Panc1 (cell line): ENCODE results near the gene YKT6. TPM values are rescaled to one million over a fixed set of nuclear protein-coding genes. Genes with fewer than 3 reads are reported as not detected.

Experiments used
- ATAC-seq: fragments of 200-7000 bp; cut with Tn5 transposase; 2 replicates; pipeline ENCODE4 v1.9.1; 2020; ENCODE audit warnings: mild to moderate bottlenecking, moderate library complexity
- BruUV-seq: library from RNA; stranded (reverse); fragments of 400-500 nt; replicated peaks from 2 replicates; lab custom pipeline; 2021; lab: Mats Ljungman, UMichigan
- CTCF ChIA-PET: fragments of 300-600 bp; sonication (Branson Sonifier 250); formaldehyde crosslinking; loops from one replicate; lab custom pipeline; 2022; ENCODE audit warnings: antibody characterized with exemption; lab: Charles Lee
- POLR2A ChIA-PET: fragments of 300-600 bp; sonication (Branson Sonifier 250); formaldehyde crosslinking; loops from one replicate; lab custom pipeline; 2022; ENCODE audit warnings: antibody characterized with exemption; lab: Charles Lee
- DNase-seq: peaks from one replicate; pipeline ENCODE4 v3.0.0-alpha.2; 2010; ENCODE audit warnings: low read depth, low spot score
- H3K27ac ChIP-seq: 2 replicates; pipeline ENCODE4 v1.5.1; 2011; ENCODE audit warnings: mild to moderate bottlenecking, low read length, inconsistent platforms
- H3K27me3 ChIP-seq: fragments of 200-500 bp; sonication (Bioruptor generic); 2 replicates; pipeline ENCODE4 v1.6.0; 2014; ENCODE audit warnings: low read length, inconsistent platforms; ENCODE audit not compliant: control insufficient read depth, insufficient read depth
- H3K36me3 ChIP-seq: fragments of 200-500 bp; sonication (Bioruptor generic); 2 replicates; pipeline ENCODE4 v1.5.1; 2014; ENCODE audit warnings: inconsistent platforms, mild to moderate bottlenecking, low read length, moderate library complexity; ENCODE audit not compliant: control insufficient read depth, insufficient read depth
- H3K4me1 ChIP-seq: 2 replicates; pipeline ENCODE4 v1.5.1; 2011; ENCODE audit warnings: inconsistent platforms, mild to moderate bottlenecking, low read length, moderate library complexity; ENCODE audit not compliant: control insufficient read depth, insufficient read depth
- H3K4me3 ChIP-seq, 2 experiments: 2 replicates each; pipeline ENCODE4 v1.5.1; 2011 to 2012; ENCODE audit warnings: low read depth in 2 of 2, low read length in 2 of 2, mild to moderate bottlenecking in 2 of 2, inconsistent platforms in 1 of 2, moderate library complexity in 1 of 2
- H3K9me3 ChIP-seq: fragments of 200-500 bp; sonication (Bioruptor generic); 2 replicates; pipeline ENCODE4 v1.5.1; 2014; ENCODE audit warnings: low read depth, mild to moderate bottlenecking, inconsistent platforms, low read length, moderate library complexity; ENCODE audit not compliant: control insufficient read depth, insufficient read depth
- POLR2AphosphoS5 ChIP-seq: IDR thresholded peaks from 2 replicates; pipeline ENCODE4 v1.6.1; 2012; ENCODE audit warnings: mild to moderate bottlenecking, low read depth, low read length, moderate library complexity
- SIN3A ChIP-seq: IDR thresholded peaks from 2 replicates; pipeline ENCODE4 v1.6.1; 2012; ENCODE audit warnings: low read depth, mild to moderate bottlenecking, low read length, moderate library complexity, borderline replicate concordance; ENCODE audit not compliant: insufficient read depth
- TCF7L2 ChIP-seq: IDR thresholded peaks from 2 replicates; pipeline ENCODE4 v1.6.1; 2011; ENCODE audit warnings: mild to moderate bottlenecking, low read depth, low read length, inconsistent platforms
- in situ Hi-C: cut with HindIII; loops from 2 replicates; pipeline ENCODE4 v1.10.0; 2016; ENCODE audit warnings: low sequenced_read_pairs, low pct_unique_long_range_greater_than_20kb
- intact Hi-C: fragments of 100-400 bp; cut with micrococcal nuclease; formaldehyde crosslinking; loops from one replicate; pipeline ENCODE4 v1.10.0; 2022; ENCODE audit not compliant: unreplicated experiment
- total RNA-seq: library from RNA; stranded (reverse); gene quantifications from one replicate; pipeline ENCODE4 v1.2.1, GENCODE V29; 2021; ENCODE audit not compliant: unreplicated experiment
- TF ChIP-seq, protein P1 (sequence below), 2 experiments: IDR thresholded peaks; 2 replicates each; pipeline ENCODE4 v1.6.1; 2011 to 2012; ENCODE audit warnings: low read depth in 2 of 2, control low read depth in 1 of 2, low read length in 1 of 2, mild to moderate bottlenecking in 1 of 2, moderate library complexity in 1 of 2; ENCODE audit not compliant: insufficient read depth in 1 of 2
- TF ChIP-seq, protein P2 (sequence below): fragments of 450-650 bp; IDR thresholded peaks from 2 replicates; pipeline ENCODE4 v1.5.1; 2017; ENCODE audit warnings: mild to moderate bottlenecking

Gene YKT6
- total RNA-seq, 1 experiment from 2014 or later, result 207 TPM

DNA sequence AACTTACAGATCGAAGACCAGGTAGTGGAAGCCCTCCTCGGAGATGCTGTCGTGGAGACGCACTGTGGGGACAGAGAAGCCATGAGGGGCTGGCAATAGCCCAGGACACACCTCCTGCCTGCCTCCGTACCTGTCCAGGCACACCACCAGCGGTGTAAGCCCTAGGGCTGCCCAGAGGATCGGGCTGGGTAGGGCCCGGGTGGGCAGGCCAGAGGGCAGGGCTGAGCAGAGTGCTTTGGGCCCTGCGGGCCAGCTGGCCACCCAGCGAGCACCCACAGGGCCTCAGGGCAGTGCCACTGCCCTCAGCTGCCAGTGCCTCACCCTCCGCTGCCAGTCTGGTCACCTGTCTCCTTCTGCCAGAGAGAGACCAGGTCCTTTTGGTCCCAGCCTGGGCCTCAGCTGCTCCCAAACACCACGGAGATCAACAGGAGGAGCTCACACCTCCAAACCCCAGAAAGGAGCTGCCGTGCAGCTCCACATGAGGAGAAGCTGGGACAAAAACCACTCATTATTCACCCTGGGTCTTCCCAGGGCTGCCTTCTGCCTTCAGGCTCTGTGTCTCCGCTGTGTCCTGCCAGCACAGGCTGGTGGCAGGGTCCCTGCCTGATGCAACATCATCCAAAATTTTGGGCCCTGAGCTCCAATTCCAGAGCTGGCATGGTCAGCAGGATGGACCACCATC, 58.2 kb downstream of the YKT6 start:
- no peak for DNase-seq
- Histone ChIP-seq H3K36me3 (no peaks in the 10 kb centered on the region), H3K4me3 (no peak overlapping the region), H3K27me3 (no peaks in the 10 kb centered on the region), H3K4me1 (no peaks in the 10 kb centered on the region), H3K27ac (no peak overlapping the region), H3K9me3 (no peaks in the 10 kb centered on the region)
- CTCF ChIA-PET, result interaction anchor here (0.6 kb wide), 1 partner anchor 17 kb away, joined by 17 read pairs; no protein-coding TSS in a partner anchor
- no peak for TF ChIP-seq TCF7L2
- no peak for TF ChIP-seq POLR2AphosphoS5
- TF ChIP-seq, protein P1, sequence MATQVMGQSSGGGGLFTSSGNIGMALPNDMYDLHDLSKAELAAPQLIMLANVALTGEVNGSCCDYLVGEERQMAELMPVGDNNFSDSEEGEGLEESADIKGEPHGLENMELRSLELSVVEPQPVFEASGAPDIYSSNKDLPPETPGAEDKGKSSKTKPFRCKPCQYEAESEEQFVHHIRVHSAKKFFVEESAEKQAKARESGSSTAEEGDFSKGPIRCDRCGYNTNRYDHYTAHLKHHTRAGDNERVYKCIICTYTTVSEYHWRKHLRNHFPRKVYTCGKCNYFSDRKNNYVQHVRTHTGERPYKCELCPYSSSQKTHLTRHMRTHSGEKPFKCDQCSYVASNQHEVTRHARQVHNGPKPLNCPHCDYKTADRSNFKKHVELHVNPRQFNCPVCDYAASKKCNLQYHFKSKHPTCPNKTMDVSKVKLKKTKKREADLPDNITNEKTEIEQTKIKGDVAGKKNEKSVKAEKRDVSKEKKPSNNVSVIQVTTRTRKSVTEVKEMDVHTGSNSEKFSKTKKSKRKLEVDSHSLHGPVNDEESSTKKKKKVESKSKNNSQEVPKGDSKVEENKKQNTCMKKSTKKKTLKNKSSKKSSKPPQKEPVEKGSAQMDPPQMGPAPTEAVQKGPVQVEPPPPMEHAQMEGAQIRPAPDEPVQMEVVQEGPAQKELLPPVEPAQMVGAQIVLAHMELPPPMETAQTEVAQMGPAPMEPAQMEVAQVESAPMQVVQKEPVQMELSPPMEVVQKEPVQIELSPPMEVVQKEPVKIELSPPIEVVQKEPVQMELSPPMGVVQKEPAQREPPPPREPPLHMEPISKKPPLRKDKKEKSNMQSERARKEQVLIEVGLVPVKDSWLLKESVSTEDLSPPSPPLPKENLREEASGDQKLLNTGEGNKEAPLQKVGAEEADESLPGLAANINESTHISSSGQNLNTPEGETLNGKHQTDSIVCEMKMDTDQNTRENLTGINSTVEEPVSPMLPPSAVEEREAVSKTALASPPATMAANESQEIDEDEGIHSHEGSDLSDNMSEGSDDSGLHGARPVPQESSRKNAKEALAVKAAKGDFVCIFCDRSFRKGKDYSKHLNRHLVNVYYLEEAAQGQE (IDR thresholded peaks at IDR 0.05; ENCODE audit: insufficient read depth in 1 of 2, low read depth in 2 of 2, low read length in 1 of 2), result no peak
- TF ChIP-seq, protein P2, sequence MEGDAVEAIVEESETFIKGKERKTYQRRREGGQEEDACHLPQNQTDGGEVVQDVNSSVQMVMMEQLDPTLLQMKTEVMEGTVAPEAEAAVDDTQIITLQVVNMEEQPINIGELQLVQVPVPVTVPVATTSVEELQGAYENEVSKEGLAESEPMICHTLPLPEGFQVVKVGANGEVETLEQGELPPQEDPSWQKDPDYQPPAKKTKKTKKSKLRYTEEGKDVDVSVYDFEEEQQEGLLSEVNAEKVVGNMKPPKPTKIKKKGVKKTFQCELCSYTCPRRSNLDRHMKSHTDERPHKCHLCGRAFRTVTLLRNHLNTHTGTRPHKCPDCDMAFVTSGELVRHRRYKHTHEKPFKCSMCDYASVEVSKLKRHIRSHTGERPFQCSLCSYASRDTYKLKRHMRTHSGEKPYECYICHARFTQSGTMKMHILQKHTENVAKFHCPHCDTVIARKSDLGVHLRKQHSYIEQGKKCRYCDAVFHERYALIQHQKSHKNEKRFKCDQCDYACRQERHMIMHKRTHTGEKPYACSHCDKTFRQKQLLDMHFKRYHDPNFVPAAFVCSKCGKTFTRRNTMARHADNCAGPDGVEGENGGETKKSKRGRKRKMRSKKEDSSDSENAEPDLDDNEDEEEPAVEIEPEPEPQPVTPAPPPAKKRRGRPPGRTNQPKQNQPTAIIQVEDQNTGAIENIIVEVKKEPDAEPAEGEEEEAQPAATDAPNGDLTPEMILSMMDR, result no peak
- TF ChIP-seq SIN3A, result no peak
- in situ Hi-C loops, result no loop called here
- intact Hi-C loops, result no loop called here
- ATAC-seq, result no peak
- BruUV-seq, result no TSS peak
- POLR2A ChIA-PET, result no interaction called here

DNA sequence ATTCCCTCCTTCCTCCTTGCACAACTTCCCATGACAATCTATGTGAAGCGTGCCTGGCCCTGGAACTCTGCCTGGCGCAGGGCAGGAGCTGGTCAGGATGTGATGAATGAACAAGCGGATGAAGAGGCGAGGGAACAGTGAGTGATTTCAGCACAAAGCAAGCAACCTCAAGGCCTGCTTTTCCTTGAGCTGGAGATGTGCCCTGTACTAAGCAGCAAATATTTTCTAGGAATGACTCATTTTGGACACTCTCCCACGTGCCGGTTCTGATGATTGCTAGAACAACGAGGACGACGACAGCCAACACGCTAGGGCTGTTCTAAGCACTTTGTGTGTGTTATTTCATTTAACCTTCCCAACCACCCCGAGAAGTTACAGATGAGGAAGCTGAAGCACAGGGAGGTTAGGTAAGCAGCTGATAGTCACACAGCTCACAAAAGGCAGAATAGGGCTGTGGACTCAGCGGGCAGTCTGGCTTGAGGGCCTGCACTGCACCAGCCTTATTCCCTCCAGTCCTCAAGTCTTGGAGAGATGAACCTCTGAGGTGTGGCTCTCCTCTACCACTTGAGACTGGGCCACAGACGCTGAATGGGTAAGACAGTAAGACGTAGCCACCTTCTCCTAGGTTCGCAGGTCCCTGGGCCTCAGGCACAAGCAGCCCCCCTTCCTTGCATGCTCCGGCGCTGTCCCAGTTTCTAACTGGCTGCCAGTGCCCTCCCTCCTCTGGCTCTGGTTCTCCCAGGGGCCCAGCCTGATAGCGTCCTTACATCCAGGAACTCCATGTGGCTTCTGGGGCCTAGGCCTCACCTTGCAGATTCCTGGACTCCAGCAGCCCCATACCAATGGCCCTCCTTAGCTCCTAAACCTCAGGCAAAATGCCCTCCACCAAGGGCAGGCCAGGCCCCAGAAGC, 59.0 kb downstream of the YKT6 start:
- no peaks in the 10 kb centered on the region for H3K4me1 ChIP-seq

More for the DNA sequence above, 59.0 kb downstream of the YKT6 start:
- DNase-seq, result no peak
- H3K9me3 ChIP-seq, result no peaks in the 10 kb centered on the region
- H3K27me3 ChIP-seq, result no peaks in the 10 kb centered on the region
- no peak overlapping the region for H3K27ac ChIP-seq
- ChIA-PET POLR2A (no interaction called here), CTCF (interaction anchor here (0.6 kb wide), 1 partner anchor 16 kb away, joined by 17 read pairs; no protein-coding TSS in a partner anchor)
- in situ Hi-C loops (no loop called here), intact Hi-C loops (no loop called here)
- no TSS peak for BruUV-seq
- H3K4me3 ChIP-seq, result no peak overlapping the region
- ATAC-seq, result no peak; the same call in 1 of the 2 replicates
- TF ChIP-seq POLR2AphosphoS5, result no peak
- TF ChIP-seq, protein P2, result no peak
- TF ChIP-seq, protein P1 (IDR thresholded peaks at IDR 0.05; ENCODE audit: insufficient read depth in 1 of 2, low read depth in 2 of 2, low read length in 1 of 2), result no peak
- no peak for TF ChIP-seq TCF7L2
- TF ChIP-seq SIN3A, result no peak
- H3K36me3 ChIP-seq, result no peaks in the 10 kb centered on the region
